K562 (cell line): ENCODE data around the gene PRCD. TPM values are rescaled to one million over a fixed set of nuclear protein-coding genes. Genes with fewer than 3 reads are reported as not detected.

Experiments used
- ARID2 ChIP-seq: fragments of 450-650 bp; IDR thresholded peaks from 2 replicates; pipeline ENCODE4 v1.6.1; 2017; ENCODE audit warnings: antibody characterized with exemption, mild to moderate bottlenecking
- ERF ChIP-seq: fragments of 450-650 bp; formaldehyde crosslinking; IDR thresholded peaks from 2 replicates; pipeline ENCODE4 v1.4.0; 2020; ENCODE audit warnings: mild to moderate bottlenecking, mixed read lengths
- GABPA ChIP-seq: fragments of 200-800 bp; sonication (Bioruptor generic); conservative IDR thresholded peaks from 2 replicates; pipeline ENCODE4 v1.6.1; 2016; ENCODE audit warnings: low read depth, missing genetic modification characterization, missing compliant biosample characterization
- KAT7 ChIP-seq: sonication (generic); formaldehyde crosslinking; IDR thresholded peaks from 2 replicates; pipeline ENCODE4 v1.8.0; 2022; ENCODE audit warnings: missing genetic modification reagents, mild to moderate bottlenecking, borderline replicate concordance
- MAZ ChIP-seq, 2 experiments: fragments of 450-650 bp in 1 of 2; sonication (generic) in 1 of 2; formaldehyde crosslinking; IDR thresholded peaks in 1 of 2; conservative IDR thresholded peaks in 1 of 2; 2 replicates each; pipeline versions ENCODE4 v1.4.0 to v1.5.0; 2020; ENCODE audit warnings: mild to moderate bottlenecking in 1 of 2, missing genetic modification reagents in 1 of 2
- PCBP1 ChIP-seq: fragments of 200-400 bp; formaldehyde crosslinking; IDR thresholded peaks from 2 replicates; pipeline ENCODE4 v1.6.1; 2018; ENCODE audit warnings: mild to moderate bottlenecking, low read depth, low read length; ENCODE audit not compliant: poor library complexity, severe bottlenecking
- RAD21 ChIP-seq, 2 experiments: fragments of 250-450 bp in 1 of 2; fragments of 450-650 bp in 1 of 2; sonication (Bioruptor Pico) in 1 of 2; formaldehyde crosslinking in 1 of 2; IDR thresholded peaks in 1 of 2; conservative IDR thresholded peaks in 1 of 2; 2 replicates each; pipeline versions ENCODE4 v1.4.0 to v1.8.0; 2020 to 2022; ENCODE audit warnings: mild to moderate bottlenecking in 2 of 2, moderate library complexity in 1 of 2
- SNRNP70 ChIP-seq: fragments of 200-400 bp; formaldehyde crosslinking; optimal IDR thresholded peaks from 2 replicates; pipeline ENCODE3; 2017; ENCODE audit warnings: low read depth, low read length
- YY1 ChIP-seq, 3 experiments: IDR thresholded peaks; 2 replicates each; pipeline ENCODE4 v1.6.1; 2011; ENCODE audit warnings: low read length in 2 of 3, mild to moderate bottlenecking in 2 of 3, moderate library complexity in 2 of 3, borderline replicate concordance in 1 of 3, control low read depth in 1 of 3, low read depth in 1 of 3; ENCODE audit not compliant: insufficient read depth in 3 of 3, insufficient replicate concordance in 2 of 3, control insufficient read depth in 1 of 3, insufficient read length in 1 of 3; ENCODE audit errors: extremely low read depth in 1 of 3
- ZNF282 ChIP-seq: sonication (generic); formaldehyde crosslinking; IDR thresholded peaks from 2 replicates; pipeline ENCODE4 v1.8.1; 2023; ENCODE audit warnings: missing genetic modification reagents
- polyA plus RNA-seq, 8 experiments: library from polyadenylated mRNA; depleted of rRNA in 4 of 8; stranded (reverse) in 5 of 8; unstranded in 3 of 8; fragments of >200 nt; fragmentation: Nextera tagmentation in 2 of 8; fragmentation: Illumina TruSeq in 1 of 8; extraction: Ambion mirVana in 2 of 8; extraction: Trizol in 1 of 8; gene quantifications; 2 replicates each; pipeline versions ENCODE4 v1.2.1 to v1.2.3, GENCODE V29; 2011 to 2014; ENCODE audit warnings: inconsistent platforms in 1 of 8, missing spikeins in 1 of 8
- total RNA-seq, 7 experiments: library from RNA; depleted of rRNA in 6 of 7; stranded (reverse); fragments of >200 nt in 6 of 7; fragmentation: Illumina TruSeq in 2 of 7; extraction: Trizol in 2 of 7; gene quantifications; 2 replicates each; pipeline versions ENCODE4 v1.2.1 to v1.2.3, GENCODE V29; 2011 to 2021; ENCODE audit warnings: low replicate concordance in 1 of 7
- TF ChIP-seq, protein P1 (sequence below), 2 experiments: fragments of 450-650 bp; formaldehyde crosslinking in 1 of 2; IDR thresholded peaks; 2 replicates each; pipeline versions ENCODE4 v1.4.0 to v1.6.1; 2014 to 2020; ENCODE audit warnings: mild to moderate bottlenecking in 2 of 2, borderline replicate concordance in 1 of 2, low read depth in 1 of 2
- TF ChIP-seq, protein P2 (sequence below): sonication (generic); formaldehyde crosslinking; IDR thresholded peaks from 2 replicates; pipeline ENCODE4 v1.8.0; 2022; ENCODE audit warnings: missing genetic modification reagents, mild to moderate bottlenecking, borderline replicate concordance
- TF ChIP-seq, protein P3 (sequence below): fragments of 250-450 bp; sonication (Bioruptor Pico); IDR thresholded peaks from 2 replicates; pipeline ENCODE4 v1.5.0; 2022; ENCODE audit warnings: mild to moderate bottlenecking

PRCD gene
- total and polyA plus RNA-seq, 9 of the 15 experiments (the other 6 are each of a cell fraction or from before 2014, with no cell fraction given), result 0.20 to 0.25 (median 0.21) TPM; not detected in 6

DNA sequence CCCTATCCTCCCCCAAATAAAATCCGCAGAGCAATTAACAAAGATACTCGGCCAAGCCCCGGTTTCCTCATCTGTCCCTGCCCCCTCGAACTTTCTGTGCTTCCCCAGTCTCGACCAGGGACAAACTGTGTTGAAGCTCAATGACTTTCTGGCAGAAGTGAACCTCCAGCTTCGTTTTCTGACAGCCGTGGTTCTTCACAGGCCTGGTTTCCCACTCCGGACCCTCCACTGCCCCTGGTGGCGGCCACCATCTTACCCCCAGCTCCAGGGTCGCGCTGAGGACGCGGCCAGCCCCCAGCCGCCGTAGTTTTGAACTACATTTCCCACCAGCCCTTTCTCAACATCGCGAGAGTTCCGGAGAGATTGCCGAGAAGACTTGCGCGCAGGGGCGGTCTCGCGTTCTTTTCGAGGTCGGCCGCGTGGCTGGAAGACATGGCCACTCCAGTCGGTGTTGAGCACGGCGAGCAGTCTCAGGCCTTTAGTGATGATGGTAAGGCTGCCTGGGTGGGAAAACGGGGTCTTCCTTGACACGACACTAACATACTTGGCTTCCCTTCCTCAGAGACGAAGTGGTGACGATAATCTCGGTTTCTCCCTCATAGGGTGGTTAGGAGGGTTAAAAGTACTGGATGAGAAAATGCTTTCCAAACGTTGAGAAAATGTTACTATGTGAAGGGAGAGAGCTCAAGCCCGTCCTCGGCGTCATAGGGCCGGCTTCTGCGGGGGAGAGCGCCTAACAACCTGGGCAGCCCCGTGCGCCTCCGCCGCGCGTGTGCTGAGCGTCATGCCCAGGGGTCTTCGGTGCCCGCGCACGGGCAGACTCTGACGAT lies 17.7 kb downstream of the PRCD start (continued):
- TF ChIP-seq, protein P1, sequence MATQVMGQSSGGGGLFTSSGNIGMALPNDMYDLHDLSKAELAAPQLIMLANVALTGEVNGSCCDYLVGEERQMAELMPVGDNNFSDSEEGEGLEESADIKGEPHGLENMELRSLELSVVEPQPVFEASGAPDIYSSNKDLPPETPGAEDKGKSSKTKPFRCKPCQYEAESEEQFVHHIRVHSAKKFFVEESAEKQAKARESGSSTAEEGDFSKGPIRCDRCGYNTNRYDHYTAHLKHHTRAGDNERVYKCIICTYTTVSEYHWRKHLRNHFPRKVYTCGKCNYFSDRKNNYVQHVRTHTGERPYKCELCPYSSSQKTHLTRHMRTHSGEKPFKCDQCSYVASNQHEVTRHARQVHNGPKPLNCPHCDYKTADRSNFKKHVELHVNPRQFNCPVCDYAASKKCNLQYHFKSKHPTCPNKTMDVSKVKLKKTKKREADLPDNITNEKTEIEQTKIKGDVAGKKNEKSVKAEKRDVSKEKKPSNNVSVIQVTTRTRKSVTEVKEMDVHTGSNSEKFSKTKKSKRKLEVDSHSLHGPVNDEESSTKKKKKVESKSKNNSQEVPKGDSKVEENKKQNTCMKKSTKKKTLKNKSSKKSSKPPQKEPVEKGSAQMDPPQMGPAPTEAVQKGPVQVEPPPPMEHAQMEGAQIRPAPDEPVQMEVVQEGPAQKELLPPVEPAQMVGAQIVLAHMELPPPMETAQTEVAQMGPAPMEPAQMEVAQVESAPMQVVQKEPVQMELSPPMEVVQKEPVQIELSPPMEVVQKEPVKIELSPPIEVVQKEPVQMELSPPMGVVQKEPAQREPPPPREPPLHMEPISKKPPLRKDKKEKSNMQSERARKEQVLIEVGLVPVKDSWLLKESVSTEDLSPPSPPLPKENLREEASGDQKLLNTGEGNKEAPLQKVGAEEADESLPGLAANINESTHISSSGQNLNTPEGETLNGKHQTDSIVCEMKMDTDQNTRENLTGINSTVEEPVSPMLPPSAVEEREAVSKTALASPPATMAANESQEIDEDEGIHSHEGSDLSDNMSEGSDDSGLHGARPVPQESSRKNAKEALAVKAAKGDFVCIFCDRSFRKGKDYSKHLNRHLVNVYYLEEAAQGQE (IDR thresholded peaks at IDR 0.05; ENCODE audit: borderline replicate concordance), result no peak
- TF ChIP-seq, protein P1 (CRISPR knock-in tag; IDR thresholded peaks at IDR 0.05; ENCODE audit: low read depth), result no peak
- 0 out of 2 replicates have a peak, but pooled peaks have one; percentile 23 for TF ChIP-seq ERF (CRISPR knock-in tag)
- TF ChIP-seq ZNF282, result no peak
- TF ChIP-seq, protein P2, sequence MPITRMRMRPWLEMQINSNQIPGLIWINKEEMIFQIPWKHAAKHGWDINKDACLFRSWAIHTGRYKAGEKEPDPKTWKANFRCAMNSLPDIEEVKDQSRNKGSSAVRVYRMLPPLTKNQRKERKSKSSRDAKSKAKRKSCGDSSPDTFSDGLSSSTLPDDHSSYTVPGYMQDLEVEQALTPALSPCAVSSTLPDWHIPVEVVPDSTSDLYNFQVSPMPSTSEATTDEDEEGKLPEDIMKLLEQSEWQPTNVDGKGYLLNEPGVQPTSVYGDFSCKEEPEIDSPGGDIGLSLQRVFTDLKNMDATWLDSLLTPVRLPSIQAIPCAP (CRISPR knock-in tag), result no peak
- peak; percentile 77 to 96 for TF ChIP-seq MAZ (CRISPR knock-in tag; conservative IDR thresholded peaks at IDR 0.05 in 1 of 2, IDR thresholded peaks at IDR 0.05 in 1 of 2)
- TF ChIP-seq, protein P3, sequence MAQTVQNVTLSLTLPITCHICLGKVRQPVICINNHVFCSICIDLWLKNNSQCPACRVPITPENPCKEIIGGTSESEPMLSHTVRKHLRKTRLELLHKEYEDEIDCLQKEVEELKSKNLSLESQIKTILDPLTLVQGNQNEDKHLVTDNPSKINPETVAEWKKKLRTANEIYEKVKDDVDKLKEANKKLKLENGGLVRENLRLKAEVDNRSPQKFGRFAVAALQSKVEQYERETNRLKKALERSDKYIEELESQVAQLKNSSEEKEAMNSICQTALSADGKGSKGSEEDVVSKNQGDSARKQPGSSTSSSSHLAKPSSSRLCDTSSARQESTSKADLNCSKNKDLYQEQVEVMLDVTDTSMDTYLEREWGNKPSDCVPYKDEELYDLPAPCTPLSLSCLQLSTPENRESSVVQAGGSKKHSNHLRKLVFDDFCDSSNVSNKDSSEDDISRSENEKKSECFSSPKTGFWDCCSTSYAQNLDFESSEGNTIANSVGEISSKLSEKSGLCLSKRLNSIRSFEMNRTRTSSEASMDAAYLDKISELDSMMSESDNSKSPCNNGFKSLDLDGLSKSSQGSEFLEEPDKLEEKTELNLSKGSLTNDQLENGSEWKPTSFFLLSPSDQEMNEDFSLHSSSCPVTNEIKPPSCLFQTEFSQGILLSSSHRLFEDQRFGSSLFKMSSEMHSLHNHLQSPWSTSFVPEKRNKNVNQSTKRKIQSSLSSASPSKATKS (CRISPR knock-in tag), result no peak
- no peak for TF ChIP-seq ARID2
- TF ChIP-seq RAD21 (CRISPR knock-in tag; conservative IDR thresholded peaks at IDR 0.05 in 1 of 2, IDR thresholded peaks at IDR 0.05 in 1 of 2), result peak in 1 of 2 experiments; percentile 17; a peak in 1 of 4 replicates
- TF ChIP-seq SNRNP70, result no peak
- TF ChIP-seq GABPA (tag), result no peak; the same call in 1 of the 2 replicates
- TF ChIP-seq KAT7 (CRISPR knock-in tag), result peak; percentile 96
- TF ChIP-seq PCBP1, result no peak
- TF ChIP-seq YY1 (IDR thresholded peaks at IDR 0.05; ENCODE audit: borderline replicate concordance in 1 of 3, control insufficient read depth in 1 of 3, extremely low read depth in 1 of 3, insufficient read depth in 3 of 3, insufficient read length in 1 of 3, insufficient replicate concordance in 2 of 3, low read depth in 1 of 3, low read length in 2 of 3), result peak; percentile 68 to 92 (median 89)
